ENCODE measurements around the gene KIF1A. TPM values are rescaled to one million over a fixed set of nuclear protein-coding genes. Genes with fewer than 3 reads are reported as not detected.

The KIF1A gene
- total and polyA plus RNA-seq, 2 of the 8 experiments (the other 6 are each of a cell fraction or from before 2014, with no cell fraction given), result 61.3 to 281 TPM

- Histone ChIP-seq H3K27ac (ENCODE audit: low read depth, low read length) (no peak overlapping the region), H2BK15ac (ENCODE audit: low read length) (no peak overlapping the region), H3K23me2 (ENCODE audit: low read depth, low read length) (no peaks in the 10 kb centered on the region), H3K4ac (replicated peaks; ENCODE audit: insufficient read length, low read depth, low read length) (no peak overlapping the region), H3K14ac (ENCODE audit: insufficient read length) (no peak overlapping the region), H3K4me1 (replicated peaks in 1 of 4; ENCODE audit: control insufficient read depth in 3 of 4, insufficient read depth in 4 of 4, low read length in 3 of 4) (no peaks in the 10 kb centered on the region), H3K18ac (ENCODE audit: extremely low read depth, low read length) (no peak overlapping the region), H4K8ac (ENCODE audit: extremely low read depth, insufficient read depth, low read length) (no peak overlapping the region), H3K56ac (replicated peaks; ENCODE audit: insufficient read length, low read depth, low read length) (no peak overlapping the region), H2BK20ac (ENCODE audit: low read length) (no peak overlapping the region), H3K9me3 (ENCODE audit: insufficient read depth in 2 of 2, low read depth in 1 of 2, low read length in 1 of 2) (no peaks in the 10 kb centered on the region), H2BK5ac (ENCODE audit: low read depth, low read length) (no peak overlapping the region), H4K91ac (replicated peaks; ENCODE audit: insufficient read length, low read length) (no peak overlapping the region), H3K36me3 (ENCODE audit: control insufficient read depth in 2 of 4, insufficient read depth in 4 of 4, low read length in 3 of 4) (peaks cover 18 to 71% (median 54%) of the 10 kb centered on the region in 4 experiments), H3K27me3 (replicated peaks in 1 of 4; ENCODE audit: control insufficient read depth in 3 of 4, extremely low read depth in 1 of 4, insufficient read depth in 3 of 4, low read length in 3 of 4) (no peaks in the 10 kb centered on the region), H4K5ac (ENCODE audit: insufficient read length, low read depth, low read length) (no peak overlapping the region), H3K4me3 (ENCODE audit: extremely low read depth in 1 of 4, insufficient read depth in 2 of 4, low read depth in 3 of 4, low read length in 4 of 4) (no peak overlapping the region), H2BK12ac (ENCODE audit: low read depth, low read length) (no peak overlapping the region), H3K4me2 (ENCODE audit: insufficient read depth in 1 of 2, low read depth in 2 of 2, low read length in 2 of 2) (no peak overlapping the region), H3K79me1 (ENCODE audit: low read depth, low read length) (peaks cover 2% of the 10 kb centered on the region), H3K79me2 (ENCODE audit: control insufficient read depth in 1 of 2, insufficient read depth in 2 of 2, low read length in 2 of 2) (no peaks in the 10 kb centered on the region), H3K23ac (ENCODE audit: insufficient read length) (no peak overlapping the region), H2AK5ac (ENCODE audit: low read depth, low read length) (no peak overlapping the region), H3K9ac (replicated peaks in 1 of 4; ENCODE audit: extremely low read depth in 1 of 4, low read depth in 3 of 4, low read length in 3 of 4) (no peak overlapping the region), H4K20me1 (replicated peaks in 1 of 2; ENCODE audit: control insufficient read depth in 1 of 2, insufficient read depth in 2 of 2, low read length in 2 of 2) (peaks cover 4 to 15% of the 10 kb centered on the region in 2 experiments), H2AFZ (ENCODE audit: low read length) (no peak overlapping the region), H2BK120ac (replicated peaks; ENCODE audit: low read depth, low read length) (no peak overlapping the region)
- CTCF ChIA-PET (ENCODE audit: partially characterized antibody), result interaction anchor here (1.2 kb wide), 1 partner anchor 18 kb away, joined by 6 read pairs; no protein-coding TSS in a partner anchor
- POLR2A ChIA-PET (ENCODE audit: partially characterized antibody), result interaction anchor here (1.2 to 3.9 kb wide), 7 partner anchors 10 to 172 kb away, joined by 3 to 19 read pairs (median 3); no protein-coding TSS in a partner anchor
- no peak for FAIRE-seq
- 97% methylated on average over 6 of the region's 7 CpGs; no CpG with 5 or more reads in 1 of the 2 experiments for WGBS, 2 experiments (ENCODE audit: extremely low coverage in 1 of 2, insufficient coverage in 1 of 2, insufficient read length in 1 of 2, insufficient replicate concordance in 2 of 2, low coverage in 1 of 2, low lambda C conversion rate in 2 of 2, missing lambda C conversion rate in 1 of 2)
- no peak for DNase-seq (ENCODE audit: low read depth in 1 of 2, low spot score in 2 of 2)
- TF ChIP-seq POLR2A (IDR thresholded peaks at IDR 0.05; ENCODE audit: control extremely low read depth in 1 of 2, low read depth in 2 of 2, low read length in 2 of 2), result 0 out of 3 replicates have a peak, but pooled peaks of 1 of the 2 experiments have one; percentile 1
- no peak for TF ChIP-seq BACH1 (IDR thresholded peaks at IDR 0.05; ENCODE audit: low read length)
Measured at GRCh38 chr2:240725671-240726070, 94.3 kb downstream of the KIF1A start.
